T-helper 22 cell (primary cell): ENCODE measurements around the gene THAP2.

Experiments used
- DNase-seq: peaks from one replicate; pipeline ENCODE4 v3.0.0-alpha.2; 2020; ENCODE audit warnings: low read depth

THAP2 gene

GRCh38 chr12:71703206-71703605 is 39.1 kb downstream of the THAP2 start:
- no peak for DNase-seq

DNA sequence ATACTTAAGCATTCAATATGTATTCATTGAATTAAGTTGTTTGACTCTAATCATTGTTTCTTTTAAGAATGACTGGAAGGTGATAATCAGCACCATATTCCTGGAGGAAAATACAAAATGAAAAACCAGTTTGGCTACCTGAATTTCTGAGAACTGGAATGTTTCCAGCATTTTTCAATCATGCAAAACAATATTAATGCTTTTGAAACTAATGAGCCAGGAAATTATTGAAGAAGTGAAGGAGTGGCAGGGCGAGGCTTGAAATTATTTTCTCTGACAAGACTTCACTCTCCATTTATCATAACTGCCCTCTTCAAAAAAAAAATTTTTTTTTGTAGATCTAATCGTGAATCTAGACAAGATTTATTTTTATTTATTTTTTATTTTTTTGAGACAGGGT is 40.8 kb downstream of the THAP2 start:
- DNase-seq: no peak

GRCh38 chr12:71708658-71709057 is 44.6 kb downstream of the THAP2 start:
- no peak for DNase-seq

DNA sequence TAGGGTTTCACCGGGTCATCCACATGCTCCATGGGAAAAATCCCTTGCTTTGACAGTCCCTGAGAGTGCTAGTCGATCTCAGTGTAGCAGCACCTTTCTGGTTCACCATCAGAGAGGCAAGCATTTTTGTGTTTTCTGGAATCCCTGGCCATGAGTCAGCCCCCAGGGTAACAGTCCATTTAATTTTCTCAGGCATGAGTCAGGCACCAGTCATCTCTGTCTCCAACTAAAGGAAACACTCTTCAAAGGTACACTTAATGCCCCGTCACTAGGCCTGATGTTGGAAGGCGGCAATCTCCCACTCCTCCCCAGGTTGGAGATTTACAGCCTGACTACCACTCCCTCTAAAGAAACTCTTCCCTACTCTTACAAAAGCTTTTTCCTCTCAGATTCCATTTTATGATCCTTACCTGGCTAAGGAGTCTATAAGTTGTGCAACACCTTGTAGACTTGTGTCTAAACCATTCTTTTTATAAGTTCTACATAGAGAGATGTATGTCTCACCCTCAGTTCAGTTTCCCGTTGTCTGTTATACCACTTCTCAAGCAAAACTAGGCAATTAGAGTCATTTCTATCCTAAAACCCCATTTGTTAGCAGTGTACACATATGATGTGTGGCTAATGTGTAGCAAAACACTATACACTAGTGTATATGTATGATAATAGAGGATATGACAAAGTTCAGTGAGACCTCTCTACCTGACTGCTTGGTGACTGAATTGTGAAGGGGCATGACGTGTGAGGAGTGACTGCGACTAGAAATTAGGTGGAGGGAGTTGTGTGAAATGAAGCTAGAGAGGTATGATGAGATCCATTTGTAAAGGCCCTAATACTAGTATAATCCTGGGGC is 46.4 kb downstream of the THAP2 start:
- DNase-seq: no peak

DNA sequence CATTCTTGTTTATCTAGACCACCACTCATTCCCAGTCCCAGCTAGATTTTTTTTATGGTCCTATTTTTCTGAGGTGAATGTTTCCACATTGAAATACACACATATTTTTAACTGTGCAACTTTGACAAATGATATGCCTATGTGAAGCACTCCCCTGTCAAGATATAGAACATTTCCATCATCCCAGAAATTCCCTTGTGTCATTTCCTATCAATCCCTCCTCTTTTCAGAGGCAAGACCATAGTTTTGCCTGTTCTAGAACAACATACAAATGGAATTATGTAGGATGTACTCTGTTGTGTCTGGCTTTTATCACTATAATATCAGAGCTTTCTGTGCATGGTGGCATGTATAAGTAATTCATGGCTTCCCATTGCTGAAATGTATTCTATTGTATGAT is 54.5 kb downstream of the THAP2 start:
- no peak for DNase-seq

GRCh38 chr12:71719647-71720370 is 55.7 kb downstream of the THAP2 start:
- no peak for DNase-seq

GRCh38 chr12:71721783-71722505 is 57.8 kb downstream of the THAP2 start:
- DNase-seq: no peak

GRCh38 chr12:71725011-71725410 is 60.9 kb downstream of the THAP2 start:
- no peak for DNase-seq

DNA sequence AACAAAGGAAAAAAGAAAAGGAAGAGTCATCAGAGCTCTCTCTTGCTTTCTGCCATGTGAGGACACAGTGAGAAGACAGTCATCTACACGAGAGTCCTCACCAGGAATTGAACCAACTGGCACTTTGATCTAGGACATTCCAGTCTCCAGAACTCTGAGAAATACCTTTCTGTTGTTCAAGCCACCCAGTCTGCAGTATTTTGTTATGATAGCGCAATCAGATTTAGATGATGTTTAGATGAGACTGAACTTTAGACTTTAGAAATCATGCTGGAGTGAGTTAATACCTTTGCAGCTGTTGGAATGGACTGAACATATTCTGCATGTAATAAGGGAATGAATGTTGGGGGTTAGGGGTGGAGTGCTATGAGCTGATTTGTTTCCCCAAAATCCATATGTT is 62.4 kb downstream of the THAP2 start:
- DNase-seq: no peak

- DNase-seq: no peak
Observed at GRCh38 chr12:71727958-71728357, 63.9 kb downstream of the THAP2 start.
